ENCODE measurements around the gene GGACT. TPM values are rescaled to one million over a fixed set of nuclear protein-coding genes. Genes with fewer than 3 reads are reported as not detected.

GGACT gene
- total RNA-seq, 1 donor from 2014 or later: 6.2 TPM

- intact Hi-C loops (cut with micrococcal nuclease): loop anchor here (2.0 to 10.0 kb wide), 4 partner anchors 151 to 1073 kb away; no protein-coding TSS in a partner anchor
These were observed 73.2 kb downstream of the GGACT start for GRCh38 chr13:100515410-100515800.

GRCh38 chr13:100514788-100515409 lies 73.7 kb downstream of the GGACT start:
- intact Hi-C loops (cut with micrococcal nuclease): loop anchor here (1.0 to 10.0 kb wide), 8 partner anchors 150 to 1073 kb away; no protein-coding TSS in a partner anchor

GRCh38 chr13:100513987-100514670 lies 74.5 kb downstream of the GGACT start:
- intact Hi-C loops (cut with micrococcal nuclease): loop anchor here (1.0 to 10.0 kb wide), 6 partner anchors 149 to 858 kb away; no protein-coding TSS in a partner anchor

DNA sequence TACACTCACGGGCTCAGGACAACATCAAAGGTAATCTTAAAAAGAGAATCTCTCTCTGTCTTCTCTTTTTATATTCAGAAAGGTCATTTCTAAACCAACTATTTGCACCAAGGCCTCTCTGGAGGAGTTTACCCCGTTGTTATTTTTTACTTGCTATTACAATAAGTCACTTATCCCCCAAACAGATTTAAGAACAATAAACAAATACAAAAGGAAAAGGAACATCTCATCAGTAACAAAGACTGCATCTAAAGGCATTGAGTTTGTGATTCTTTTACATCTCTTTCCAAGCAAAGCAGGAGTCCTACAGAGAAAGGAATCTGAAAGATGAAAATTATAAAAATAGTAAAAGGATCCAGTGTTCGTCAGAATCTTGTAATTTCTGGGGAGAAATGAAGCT lies 75.4 kb downstream of the GGACT start:
- intact Hi-C loops (cut with micrococcal nuclease): loop anchor here (5.0 to 10.0 kb wide), 2 partner anchors 148 to 611 kb away; no protein-coding TSS in a partner anchor

DNA sequence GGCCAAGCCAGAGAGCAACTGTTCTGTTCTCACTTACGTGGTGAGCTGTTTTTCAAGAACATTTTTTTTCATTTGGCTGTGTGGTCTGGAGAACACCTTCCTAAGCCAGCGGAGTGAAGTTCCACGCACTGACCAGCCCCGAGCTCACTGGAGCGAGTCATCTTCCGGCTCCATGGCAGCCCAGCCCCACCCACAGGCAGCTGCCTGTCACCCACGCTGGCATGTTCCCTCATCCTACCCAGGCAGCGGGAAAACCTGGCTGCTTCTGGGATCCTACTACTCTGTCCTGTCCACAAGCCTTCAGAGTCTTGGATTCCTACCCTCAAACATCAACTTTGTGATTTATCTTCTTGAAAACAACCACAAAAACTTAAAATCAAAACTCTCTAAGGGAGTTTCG lies 76.2 kb downstream of the GGACT start:
- intact Hi-C loops (cut with micrococcal nuclease): loop anchor here (5.0 to 10.0 kb wide), 2 partner anchors 148 to 610 kb away; no protein-coding TSS in a partner anchor

GRCh38 chr13:100511466-100511865 lies 77.1 kb downstream of the GGACT start:
- intact Hi-C loops (cut with micrococcal nuclease): loop anchor here (5.0 to 10.0 kb wide), 2 partner anchors 147 to 609 kb away; no protein-coding TSS in a partner anchor

DNA sequence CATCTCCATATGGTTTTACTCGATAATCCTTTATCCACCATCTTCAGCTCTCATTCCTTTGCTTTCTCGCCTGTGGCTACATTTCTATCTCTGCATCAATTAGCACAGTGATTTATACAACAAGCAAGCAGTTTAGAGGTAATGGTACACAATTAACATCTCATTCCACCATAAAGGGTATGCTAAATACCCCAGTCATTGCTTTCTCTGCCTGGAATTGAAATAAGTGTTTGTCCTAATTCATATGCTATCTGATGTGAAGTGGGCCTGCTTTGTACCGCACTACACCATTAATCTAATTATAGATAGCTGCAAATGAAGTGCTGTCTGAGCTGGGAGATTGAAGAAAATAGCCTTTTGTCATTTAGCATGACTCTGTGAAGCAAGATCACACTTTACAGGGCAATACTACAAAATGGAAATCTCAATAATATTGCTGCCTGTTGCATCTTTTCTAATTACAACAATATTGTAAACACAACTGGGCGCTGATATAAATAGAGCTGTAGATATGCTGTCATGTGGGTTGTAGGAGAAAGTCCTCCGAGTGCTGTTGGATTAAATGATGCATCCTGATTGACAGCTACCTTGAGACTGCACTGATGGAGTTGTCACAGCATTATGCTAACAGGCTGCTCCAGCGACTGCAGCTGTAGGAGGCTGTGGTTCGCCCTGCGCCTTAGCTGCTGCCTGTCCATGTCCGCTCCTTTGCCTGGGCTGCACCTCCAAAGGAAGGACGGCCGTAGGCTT lies 78.2 kb downstream of the GGACT start:
- intact Hi-C loops (cut with micrococcal nuclease): loop anchor here (5.0 to 10.0 kb wide), 2 partner anchors 146 to 608 kb away; no protein-coding TSS in a partner anchor

GRCh38 chr13:100508996-100509395 lies 79.6 kb downstream of the GGACT start:
- intact Hi-C loops (cut with micrococcal nuclease): loop anchor here (5.0 kb wide), 1 partner anchor 77 kb away; no protein-coding TSS in a partner anchor

- intact Hi-C loops (cut with micrococcal nuclease): loop anchor here (5.0 kb wide), 1 partner anchor 76 kb away; no protein-coding TSS in a partner anchor
These were observed 80.1 kb downstream of the GGACT start for GRCh38 chr13:100508455-100508854.

DNA sequence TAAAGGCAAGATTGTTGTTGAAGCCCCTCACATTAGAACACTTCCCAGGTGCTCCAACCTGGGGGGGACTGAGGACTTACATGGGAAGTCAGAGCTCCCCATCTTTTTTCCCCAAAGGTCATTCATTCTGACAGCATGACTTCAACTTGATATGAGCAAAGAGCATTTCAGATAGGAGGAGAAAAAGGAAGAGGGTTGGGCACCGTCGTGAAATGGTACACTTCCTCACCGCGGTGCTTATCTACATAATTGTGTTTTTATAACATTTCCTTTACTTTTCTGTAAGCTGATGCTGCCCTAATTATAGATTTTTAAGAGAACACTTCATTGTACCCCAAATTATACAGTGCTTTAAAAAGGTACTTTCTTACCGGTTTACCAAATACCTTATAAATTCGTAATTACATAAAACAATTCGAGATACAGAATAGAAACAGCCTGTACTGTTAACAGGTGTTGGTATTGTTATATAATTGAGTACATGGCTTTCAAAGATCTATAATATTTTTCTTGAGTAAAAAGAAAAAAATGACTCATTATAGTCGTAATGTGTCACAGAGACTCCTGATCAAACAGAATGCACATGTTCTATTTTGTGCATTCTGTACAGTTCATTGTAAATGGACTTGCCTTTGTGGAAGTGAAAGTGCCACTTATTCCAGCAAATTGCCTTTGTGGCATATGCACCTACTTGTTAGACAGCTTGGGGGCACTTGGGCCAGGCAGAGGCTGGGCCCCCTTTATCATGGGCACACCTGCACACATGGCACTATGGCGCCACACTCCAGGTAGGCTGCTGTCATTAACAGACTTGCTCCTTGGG lies 81.8 kb downstream of the GGACT start:
- intact Hi-C loops (cut with micrococcal nuclease): loop anchor here (2.0 to 5.0 kb wide), 2 partner anchors 75 to 850 kb away; no protein-coding TSS in a partner anchor

GRCh38 chr13:100506154-100506553 lies 82.4 kb downstream of the GGACT start:
- intact Hi-C loops (cut with micrococcal nuclease): loop anchor here (2.0 to 5.0 kb wide), 2 partner anchors 74 to 849 kb away; no protein-coding TSS in a partner anchor

DNA sequence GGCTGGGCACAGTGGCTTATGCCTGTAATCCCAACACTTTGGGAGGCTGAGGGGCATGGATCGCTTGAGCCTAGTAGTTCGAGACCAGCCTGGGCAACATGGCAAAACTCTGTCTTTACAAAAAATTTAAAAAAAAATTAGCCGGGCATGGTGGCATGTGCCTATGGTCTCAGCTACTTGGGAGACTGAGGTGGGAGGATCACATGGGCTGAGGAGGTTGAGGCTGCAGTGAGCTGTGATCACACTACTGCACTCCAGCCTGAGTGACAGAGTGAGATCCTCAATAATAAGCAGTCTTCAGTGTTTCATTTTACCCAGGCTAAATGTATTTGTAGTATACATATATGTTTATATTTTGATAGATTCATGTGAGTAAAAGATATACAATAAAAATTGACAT lies 85.0 kb downstream of the GGACT start:
- intact Hi-C loops (cut with micrococcal nuclease): no loop called here

DNA sequence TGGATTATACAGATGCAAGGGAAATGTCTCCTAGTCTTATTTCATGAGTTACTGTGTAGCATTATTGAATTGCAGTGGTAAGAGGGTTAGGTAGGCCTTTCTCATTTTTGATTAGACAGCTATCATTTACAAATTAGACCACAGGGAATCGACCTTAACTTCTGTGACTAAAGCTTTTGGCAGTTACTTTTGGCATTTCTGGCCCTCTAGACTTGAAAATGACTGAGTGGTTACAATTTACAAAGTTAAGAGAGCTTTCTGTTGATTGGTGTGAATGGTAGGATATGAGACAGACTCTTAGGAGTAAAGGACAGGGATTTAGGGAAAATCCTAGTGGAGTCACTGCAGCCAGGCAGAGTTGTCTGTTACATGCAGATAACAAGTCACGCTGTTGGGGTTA lies 86.1 kb downstream of the GGACT start:
- intact Hi-C loops (cut with micrococcal nuclease): no loop called here

DNA sequence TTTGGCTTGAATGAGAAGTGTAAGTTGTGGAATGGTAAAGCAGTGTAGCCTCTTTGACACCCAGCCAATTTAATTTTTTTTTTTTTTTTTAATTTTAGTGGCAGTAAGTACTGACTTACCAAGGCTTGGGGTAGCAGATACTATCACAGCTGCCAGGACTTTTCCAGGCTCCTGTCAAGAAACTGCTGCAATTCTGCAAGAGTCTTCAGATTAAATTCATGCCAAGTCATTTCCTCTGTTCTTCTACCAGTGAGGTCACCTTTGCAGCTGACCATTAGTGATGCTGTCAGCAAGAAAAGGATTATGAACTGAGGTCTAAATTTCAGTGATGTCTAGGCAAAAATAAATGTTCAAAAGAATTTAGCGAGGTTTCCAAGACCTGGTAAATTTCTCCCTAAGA lies 91.2 kb downstream of the GGACT start:
- intact Hi-C loops (cut with micrococcal nuclease): no loop called here

GRCh38 chr13:100495455-100495854 lies 93.1 kb downstream of the GGACT start:
- intact Hi-C loops (cut with micrococcal nuclease): no loop called here

DNA sequence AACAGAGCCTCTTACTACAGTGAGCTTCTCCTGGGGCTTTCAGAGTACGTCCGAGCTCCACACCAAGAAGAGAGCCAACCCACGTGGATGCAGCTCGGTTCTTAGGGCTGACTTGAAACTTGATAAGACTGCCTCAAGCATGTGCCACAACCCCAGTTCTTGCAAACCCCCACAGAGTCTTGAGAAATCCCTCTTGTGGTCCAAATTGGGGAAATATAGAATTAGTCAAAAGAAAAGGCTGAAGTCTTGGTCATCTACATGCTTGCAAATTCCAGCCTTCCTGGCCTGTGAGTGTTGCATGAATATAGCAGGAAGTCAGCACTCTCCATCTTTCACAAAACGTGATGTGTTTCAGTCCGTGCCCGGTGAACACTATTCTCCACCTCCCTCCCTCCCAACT lies 95.2 kb downstream of the GGACT start:
- intact Hi-C loops (cut with micrococcal nuclease): no loop called here

DNA sequence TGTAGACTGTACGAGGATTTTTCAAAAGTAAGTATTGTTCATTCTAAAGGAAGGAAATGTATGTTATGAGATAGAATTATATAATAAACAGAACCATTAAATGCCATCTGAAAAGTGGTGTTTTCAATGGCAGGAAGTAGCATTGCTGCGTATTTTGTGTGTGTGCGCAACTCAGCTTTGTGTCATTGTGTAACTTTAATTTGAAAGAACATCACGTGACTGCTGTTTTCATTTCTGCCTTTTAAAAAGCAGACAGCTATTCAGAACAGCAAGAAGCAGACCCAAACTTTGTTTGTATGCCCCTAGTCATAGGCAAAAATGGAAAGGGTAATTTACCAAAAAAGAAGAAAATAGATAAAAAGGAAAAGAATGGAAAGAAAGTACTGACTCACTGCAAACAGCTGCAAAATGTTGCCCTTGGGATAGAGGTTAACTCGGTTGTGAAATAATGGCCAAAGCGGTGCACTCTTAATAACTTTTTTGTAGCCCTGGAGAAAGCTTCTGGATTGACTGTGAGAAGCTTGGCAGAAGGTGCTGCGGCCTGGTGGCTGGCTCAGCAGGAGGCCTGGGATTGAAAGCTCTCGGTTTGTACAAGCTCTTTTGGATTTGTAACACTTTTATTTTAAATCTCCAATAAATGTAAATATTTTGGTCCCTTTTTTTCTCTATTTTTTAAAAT lies 97.3 kb downstream of the GGACT start:
- intact Hi-C loops (cut with micrococcal nuclease): no loop called here

- intact Hi-C loops (cut with micrococcal nuclease): no loop called here
These were observed 97.9 kb downstream of the GGACT start for GRCh38 chr13:100490692-100491091.

- intact Hi-C loops (cut with micrococcal nuclease): no loop called here
These were observed 103.3 kb downstream of the GGACT start for GRCh38 chr13:100485265-100485664.

GRCh38 chr13:100484702-100485101 lies 103.9 kb downstream of the GGACT start:
- intact Hi-C loops (cut with micrococcal nuclease): no loop called here
